SK-N-SH (cell line): ENCODE data around the gene MYO1C.
A peak's percentile ranks its signal among the peaks of the same experiment; 100 is the strongest.

Experiments used
- ELF1 ChIP-seq: IDR thresholded peaks from 2 replicates; pipeline ENCODE4 v1.4.0; 2012
- FOXM1 ChIP-seq: IDR thresholded peaks from 2 replicates; pipeline ENCODE4 v1.4.0; 2012; ENCODE audit warnings: low read depth, mild to moderate bottlenecking
- TF ChIP-seq, protein P1 (sequence below): IDR thresholded peaks from 2 replicates; pipeline ENCODE4; 2012
- TF ChIP-seq, protein P2 (sequence below): fragments of 200-600 bp; sonication (generic); IDR thresholded peaks from 2 replicates; pipeline ENCODE4 v1.6.1; 2017; ENCODE audit warnings: antibody characterized with exemption, mild to moderate bottlenecking, moderate library complexity

DNA sequence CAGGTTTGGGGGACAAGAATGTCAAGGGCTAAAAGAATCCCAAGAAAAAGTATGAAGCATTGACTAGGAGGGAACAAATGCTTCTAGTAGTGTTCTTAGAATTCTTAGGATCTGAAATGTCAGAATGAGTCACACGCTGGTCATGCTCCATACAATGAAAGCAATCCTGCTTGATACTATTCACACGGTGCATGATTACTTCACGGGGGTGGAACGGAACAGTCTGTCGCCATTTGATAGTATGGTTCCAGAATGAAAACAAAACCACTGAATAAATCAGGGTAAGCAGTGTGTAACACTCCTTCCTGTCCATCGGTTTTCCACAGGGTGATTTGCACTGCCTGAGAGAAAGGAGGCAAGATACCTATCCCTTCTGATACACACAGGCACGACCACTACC is 69.6 kb downstream of the MYO1C start:
- TF ChIP-seq FOXM1 (no peak), ELF1 (no peak)
- TF ChIP-seq, protein P1, sequence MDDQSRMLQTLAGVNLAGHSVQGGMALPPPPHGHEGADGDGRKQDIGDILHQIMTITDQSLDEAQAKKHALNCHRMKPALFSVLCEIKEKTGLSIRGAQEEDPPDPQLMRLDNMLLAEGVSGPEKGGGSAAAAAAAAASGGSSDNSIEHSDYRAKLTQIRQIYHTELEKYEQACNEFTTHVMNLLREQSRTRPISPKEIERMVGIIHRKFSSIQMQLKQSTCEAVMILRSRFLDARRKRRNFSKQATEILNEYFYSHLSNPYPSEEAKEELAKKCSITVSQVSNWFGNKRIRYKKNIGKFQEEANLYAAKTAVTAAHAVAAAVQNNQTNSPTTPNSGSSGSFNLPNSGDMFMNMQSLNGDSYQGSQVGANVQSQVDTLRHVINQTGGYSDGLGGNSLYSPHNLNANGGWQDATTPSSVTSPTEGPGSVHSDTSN = peak; percentile 41; the same call in 1 of the 2 replicates
- TF ChIP-seq, protein P2, sequence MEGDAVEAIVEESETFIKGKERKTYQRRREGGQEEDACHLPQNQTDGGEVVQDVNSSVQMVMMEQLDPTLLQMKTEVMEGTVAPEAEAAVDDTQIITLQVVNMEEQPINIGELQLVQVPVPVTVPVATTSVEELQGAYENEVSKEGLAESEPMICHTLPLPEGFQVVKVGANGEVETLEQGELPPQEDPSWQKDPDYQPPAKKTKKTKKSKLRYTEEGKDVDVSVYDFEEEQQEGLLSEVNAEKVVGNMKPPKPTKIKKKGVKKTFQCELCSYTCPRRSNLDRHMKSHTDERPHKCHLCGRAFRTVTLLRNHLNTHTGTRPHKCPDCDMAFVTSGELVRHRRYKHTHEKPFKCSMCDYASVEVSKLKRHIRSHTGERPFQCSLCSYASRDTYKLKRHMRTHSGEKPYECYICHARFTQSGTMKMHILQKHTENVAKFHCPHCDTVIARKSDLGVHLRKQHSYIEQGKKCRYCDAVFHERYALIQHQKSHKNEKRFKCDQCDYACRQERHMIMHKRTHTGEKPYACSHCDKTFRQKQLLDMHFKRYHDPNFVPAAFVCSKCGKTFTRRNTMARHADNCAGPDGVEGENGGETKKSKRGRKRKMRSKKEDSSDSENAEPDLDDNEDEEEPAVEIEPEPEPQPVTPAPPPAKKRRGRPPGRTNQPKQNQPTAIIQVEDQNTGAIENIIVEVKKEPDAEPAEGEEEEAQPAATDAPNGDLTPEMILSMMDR = no peak
